Measurements from ENCODE around the gene ESCO1.
A peak's percentile ranks its signal among the peaks of the same experiment; 100 is the strongest.
"Not testable (repeated sequence)": the region's sequence is repeated elsewhere in the genome, so short reads cannot be mapped to it uniquely, and the experiment has no call there.

Gene ESCO1

DNA sequence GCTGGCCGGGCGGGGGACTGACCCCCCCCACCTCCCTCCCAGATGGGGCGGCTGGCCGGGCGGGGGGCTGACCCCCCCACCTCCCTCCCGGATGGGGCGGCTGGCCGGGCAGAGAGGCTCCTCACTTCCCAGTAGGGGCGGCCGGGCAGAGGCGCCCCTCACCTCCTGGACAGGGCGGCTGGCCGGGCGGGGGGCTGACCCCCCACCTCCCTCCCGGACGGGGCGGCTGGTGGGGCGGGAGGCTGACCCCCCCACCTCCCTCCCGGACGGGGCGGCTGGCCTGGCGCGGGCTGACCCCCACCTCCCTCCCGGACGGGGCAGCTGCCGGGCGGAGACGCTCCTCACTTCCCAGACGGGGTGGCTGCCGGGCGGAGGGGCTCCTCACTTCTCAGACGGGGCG lies 8.1 kb downstream of the ESCO1 start:
- not testable (repeated sequence) for DNase-seq

DNA sequence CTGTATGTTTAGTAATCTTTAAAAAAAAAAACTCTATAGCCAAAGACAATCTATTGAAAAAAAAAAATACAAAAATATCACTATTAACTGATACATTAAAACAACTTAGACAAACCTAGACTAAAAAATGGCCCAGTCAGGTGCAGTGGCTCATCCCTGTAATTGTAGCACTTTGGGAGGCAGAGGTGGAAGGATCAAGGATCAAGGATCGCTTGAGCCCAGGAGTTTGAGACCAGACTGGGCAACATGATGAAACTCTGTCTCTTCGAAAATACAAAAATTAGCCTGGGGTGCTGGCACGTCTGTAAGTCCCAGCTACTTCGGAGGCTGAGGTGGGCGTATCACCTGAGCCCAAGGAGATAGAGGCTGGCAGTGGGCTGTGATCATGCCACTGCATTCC lies 16.1 kb downstream of the ESCO1 start:
- DNase-seq, result no peak

DNA sequence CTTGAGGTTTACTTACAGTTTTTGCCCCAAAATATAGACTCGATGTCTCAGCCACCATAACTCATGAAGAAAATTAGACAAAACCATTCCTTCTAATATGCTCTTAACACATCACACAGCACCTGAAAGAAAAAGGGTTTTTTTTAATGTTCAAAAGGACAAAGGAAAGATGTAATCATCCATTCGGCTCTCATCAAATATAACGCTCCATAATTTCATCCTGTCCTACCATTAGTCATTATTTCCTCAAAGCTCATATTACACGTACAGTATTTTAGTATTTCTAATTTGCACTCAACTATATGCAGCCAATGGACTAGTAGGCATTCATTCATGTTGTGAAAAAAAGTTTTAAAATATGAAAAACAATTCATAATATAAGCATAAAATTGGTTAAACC lies 24.8 kb downstream of the ESCO1 start:
- no peak for DNase-seq

DNA sequence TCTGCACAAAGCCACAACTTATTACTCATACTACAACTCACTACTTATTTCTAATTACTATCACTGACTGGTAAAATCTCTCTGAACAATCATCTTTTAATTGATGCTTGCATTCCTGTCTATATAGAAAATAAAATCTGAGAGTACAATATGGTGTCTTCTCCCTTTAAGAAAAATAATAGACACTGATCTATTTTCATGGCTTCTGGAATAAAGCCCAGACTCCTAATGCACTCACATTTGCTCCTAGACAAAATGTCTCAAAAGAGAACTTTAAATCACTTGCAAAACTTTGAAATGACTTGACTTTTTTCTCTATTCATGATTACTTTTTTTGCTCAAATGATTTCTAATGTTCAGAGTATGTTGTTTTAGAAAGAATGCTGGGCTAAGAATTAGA lies 28.7 kb downstream of the ESCO1 start:
- no peak for DNase-seq

DNA sequence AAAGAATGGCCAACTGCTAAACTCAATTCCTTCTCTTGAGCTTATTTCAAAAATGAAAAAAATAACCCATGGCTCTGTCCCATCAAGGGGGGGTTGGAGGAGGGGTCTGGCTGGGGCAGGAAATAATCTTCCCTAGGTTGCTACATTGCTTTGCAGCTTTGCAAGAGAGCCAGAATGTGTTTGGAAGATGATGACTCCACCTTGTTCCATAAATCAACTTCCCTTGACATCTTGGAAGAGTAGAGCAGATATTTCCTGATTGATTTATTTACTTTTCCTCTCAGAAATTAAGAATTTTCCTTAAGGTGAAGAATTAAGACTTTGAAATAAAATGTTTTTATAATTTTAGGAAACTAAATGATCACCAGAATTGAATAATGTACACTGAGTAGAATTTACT lies 41.3 kb downstream of the ESCO1 start:
- DNase-seq, result no peak

DNA sequence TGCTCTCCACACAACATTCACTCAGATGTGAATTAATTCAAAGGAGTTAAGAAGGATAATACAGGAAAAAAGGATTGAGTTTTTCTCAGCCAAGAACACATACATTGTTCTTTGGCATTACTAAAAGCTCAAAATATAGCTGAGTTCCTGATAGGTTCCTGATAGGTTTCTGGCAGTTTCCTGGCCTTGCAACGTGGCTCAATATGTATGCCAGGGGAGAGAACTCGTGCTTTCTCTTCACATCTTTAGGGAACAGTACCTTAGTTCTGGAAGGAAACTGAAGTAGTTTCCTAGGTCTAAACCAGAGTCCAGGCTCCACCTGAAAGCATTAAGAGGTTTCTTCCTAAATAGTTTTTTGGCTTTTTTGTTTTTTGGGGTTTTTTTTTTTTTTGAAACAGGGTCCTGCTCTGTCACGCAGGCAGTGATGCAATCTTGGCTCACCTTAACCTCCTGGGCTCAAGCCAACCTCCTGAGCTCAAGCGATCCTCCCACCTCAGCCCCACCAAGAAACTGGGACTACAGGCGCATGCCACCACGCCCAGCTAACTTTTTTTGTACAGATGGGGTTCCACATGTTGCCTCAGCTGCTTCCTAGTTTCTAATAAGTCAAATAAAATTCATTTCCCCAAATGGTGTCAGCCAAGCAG lies 42.8 kb downstream of the ESCO1 start:
- DNase-seq, result no peak

DNA sequence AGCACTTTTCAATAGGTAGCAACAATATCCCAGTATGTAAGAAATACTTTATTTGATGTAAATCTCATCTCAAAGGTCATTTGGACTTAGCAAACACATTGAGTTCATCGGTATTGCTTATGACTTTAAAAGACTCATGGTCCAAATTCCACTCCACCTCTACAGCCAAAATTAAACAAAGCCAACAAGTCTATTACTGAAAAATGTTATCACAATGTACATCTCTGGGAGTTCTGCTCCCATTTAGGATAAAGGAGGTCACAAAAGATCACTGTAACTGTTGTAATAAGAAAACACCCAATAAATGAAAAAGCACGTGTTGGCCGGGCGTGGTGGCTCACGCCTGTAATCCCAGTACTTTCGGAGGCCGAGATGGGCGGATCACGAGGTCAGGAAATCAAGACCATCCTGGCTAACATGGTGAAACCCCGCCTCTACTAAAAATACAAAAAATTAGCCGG lies 50.0 kb downstream of the ESCO1 start:
- DNase-seq, result no peak

DNA sequence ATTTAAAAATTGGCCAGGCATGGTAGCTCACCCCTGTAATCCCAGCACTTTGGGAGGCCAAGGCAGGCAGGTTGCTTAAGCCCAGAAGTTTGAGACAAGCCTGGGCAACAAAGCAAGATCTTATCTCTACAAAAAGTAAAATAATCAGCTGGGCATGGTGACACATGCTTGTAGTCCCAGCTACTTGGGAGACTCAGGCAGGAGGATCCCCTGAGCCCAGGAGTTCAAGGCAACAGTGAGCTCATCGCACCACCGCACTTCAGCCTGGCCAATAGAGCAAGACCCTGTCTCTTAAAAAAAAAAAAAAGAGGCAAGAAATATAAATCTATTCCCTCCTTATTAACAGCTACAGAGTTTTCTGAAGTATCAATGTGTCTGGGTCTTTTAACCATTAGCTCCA lies 51.9 kb downstream of the ESCO1 start:
- no peak for DNase-seq

DNA sequence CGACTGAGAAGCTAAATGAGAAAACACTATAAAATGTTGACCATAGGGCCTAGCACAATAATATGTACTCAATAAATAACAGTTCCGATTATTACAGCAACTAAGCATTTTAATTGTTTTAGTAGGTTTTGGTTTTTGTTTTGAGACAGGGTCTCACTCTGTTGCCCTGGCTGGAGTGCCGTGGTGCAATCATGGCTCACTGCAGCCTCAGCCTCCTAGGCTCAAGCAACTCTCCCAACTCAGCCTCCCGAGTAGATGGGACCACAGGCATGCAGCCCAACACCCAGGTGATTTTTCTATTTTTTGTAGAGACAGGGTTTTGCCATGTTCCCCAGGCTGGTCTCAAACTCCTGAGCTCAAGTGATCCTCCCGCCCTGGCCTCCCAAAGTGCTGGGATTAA lies 54.1 kb downstream of the ESCO1 start:
- no peak for DNase-seq

DNA sequence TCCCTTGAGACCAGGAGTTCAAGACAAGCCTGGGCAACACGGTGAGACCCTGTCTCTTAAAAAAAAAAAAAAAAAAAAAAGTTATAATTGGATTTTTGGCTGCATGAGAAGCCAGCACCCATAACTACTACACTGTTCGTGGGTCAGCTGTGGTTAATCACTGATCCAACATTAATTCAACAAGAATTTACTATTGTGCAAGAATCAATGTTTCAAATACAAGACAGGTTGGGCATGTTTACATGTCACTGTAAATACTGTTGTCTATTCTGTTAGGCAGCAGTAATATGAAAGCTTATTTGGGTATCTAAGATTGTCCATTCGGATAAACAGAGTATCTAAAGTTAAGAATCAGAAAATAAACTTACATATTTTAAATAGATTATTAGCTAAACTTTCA lies 62.3 kb downstream of the ESCO1 start:
- DNase-seq, result no peak

DNA sequence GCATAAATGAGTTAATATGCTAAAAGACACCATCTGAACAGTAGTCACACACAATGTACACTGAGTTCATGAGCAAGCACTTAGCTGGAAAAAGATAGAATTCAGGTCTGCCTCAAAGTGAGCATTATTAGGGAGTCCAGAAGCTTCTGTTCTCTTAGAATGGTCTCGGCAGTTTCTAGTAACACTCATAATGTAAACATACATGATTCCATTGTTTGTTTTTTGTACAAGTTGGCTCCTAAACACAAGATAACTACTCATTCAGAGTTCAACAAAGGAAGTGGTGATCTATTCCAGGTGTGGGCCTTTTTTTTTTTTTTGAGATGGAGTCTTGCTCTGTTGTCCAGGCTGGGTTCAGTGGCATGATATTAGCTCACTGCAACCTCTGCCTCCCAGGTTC lies 66.2 kb downstream of the ESCO1 start:
- DNase-seq, result no peak

DNA sequence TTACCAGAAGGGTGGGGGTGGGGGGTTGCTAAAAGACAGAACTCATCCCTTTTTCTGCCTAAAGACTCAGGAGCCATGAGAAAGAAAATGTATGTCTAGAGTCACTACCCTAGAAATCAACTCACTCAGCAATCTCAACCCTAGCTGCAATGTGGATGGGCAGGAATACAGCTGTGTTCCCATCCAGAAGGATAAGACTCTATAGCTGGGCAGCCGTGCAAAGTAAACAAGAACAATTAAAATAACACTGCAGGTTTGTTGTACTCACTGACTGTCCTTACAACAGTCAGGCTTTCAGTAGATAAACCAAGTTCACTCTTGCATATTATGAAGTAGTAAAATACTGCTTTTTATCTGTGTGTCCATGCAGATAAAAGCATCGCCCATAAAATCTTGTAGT lies 74.0 kb downstream of the ESCO1 start:
- DNase-seq, result no peak

DNA sequence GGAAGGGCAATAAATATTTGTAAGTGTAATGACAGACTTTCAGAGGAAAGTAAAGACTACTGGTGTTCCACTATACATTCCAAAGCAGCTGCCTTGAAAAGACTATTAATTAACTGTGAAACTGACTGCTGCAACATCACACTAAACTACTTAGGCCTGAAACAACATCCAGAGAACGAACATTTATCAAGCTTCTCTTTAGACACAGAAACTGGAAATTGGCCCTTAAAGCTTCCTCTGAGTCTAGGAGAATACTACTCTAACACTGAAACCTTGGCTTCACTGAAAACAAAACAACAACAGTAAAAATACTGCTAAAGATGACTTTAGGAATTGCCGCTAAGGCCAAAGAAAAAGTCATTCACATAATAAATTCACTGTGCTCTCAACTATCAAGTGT lies 74.6 kb downstream of the ESCO1 start:
- DNase-seq, result no peak

DNA sequence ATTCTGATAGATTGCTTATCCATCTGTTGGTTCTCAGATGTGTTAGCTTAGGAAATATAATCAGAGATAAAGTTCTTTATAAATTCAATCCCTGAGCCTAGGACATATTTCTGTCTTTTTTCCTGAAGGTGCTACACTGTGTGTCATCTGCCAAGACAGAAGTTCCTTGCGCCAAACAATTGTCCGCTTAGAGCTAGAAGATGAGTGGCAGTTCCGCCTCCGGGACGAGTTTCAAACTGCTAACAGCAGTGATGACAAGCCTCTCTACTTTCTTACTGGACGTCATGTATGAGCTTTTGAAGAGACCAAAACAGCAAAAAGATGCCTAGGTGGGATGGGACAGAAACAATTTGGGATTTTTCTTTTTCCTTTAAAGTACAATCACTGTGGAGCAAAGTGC lies 78.0 kb downstream of the ESCO1 start:
- no peak for DNase-seq

DNA sequence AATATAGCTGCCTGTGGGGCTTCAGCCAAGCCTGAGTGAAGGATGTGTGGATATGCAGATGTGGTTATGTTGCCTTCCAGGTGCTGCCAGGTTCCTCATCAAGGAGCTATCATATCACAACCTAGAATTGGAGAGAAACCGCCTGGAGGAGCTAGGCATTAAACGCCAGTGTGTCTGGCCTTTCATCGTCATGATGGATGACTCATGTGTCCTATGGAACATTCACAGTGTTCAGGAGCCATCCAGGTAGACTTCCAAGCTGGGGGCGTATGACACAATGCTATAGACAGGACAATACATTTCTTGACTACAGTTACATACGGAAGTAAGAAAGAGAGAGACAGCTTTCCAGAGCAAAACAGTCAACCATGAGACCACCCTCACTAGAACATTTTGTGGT lies 86.8 kb downstream of the ESCO1 start:
- DNase-seq, result no peak

DNA sequence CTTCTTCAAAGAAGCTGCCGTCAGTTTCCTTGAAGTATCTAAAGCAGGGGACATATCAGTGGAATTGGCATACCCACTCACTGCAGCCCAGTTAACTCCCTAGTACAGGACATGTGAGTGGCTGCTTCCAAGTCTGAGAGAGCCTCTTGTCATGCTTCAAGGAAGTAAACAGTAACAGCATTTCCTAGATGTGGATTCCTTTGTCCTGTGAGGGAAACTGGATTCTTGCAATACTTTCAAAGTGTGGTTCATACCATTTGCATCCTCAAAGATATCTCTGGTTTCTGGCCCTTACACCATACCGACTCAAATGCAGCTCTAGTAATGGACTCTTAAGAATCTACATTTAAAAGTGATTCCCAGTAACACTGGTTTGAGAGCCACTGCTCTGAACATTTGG lies 87.2 kb downstream of the ESCO1 start:
- DNase-seq, result peak; percentile 4

DNA sequence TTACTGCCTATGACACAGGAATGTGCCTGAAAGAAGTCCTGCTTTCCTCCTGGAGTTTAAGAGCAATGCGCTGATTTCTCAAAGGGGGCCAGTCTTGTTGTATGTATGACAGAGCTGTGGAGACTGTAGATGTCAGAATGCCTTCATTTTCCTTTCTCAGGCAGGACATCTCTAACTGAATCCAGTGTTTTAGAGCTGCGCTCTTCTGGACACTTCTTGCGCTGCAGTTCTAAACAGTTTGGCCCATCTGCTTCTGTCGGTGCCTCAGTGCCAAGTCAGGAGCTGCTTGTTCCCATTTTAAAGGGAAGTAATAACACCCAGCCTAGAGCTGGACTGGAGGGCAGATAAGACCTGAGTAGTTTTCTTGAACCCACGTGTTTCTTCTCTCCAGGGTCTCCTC lies 91.4 kb downstream of the ESCO1 start:
- no peak for DNase-seq

DNA sequence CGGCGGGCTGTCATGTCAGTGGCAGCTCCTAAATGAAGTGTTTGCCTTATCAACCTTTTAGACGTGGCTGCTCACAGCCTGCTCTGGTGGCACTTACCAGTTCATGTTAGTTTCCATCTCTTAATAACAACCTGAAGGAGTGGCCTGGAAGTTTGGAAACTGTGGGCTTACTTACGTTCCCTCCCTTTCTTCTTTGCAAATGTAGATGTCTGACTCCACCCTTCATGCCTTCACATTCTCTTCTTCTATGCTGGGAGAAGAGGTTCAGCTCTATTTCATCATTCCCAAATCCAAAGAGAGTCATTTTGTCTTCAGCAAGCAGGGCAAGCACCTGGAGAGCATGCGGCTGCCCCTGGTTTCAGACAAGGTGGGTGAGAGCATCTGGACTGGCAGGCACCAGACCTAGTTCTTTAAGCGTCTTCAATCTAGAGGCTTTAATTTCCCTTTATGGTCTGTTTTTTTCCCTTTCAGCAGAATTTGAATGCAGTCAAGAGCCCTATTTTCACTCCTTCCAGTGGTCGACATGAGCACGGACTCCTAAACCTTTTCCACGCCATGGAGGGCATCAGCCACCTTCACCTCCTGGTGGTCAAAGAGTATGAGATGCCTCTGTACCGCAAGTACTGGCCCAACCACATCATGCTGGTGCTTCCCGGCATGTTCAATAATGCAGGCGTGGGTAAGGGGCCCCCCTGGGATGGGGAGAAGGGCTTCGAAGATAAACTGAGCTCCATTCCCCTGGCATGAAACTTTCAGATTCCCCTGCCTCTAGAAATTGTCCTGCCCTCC lies 92.4 kb downstream of the ESCO1 start:
- DNase-seq, result no peak

DNA sequence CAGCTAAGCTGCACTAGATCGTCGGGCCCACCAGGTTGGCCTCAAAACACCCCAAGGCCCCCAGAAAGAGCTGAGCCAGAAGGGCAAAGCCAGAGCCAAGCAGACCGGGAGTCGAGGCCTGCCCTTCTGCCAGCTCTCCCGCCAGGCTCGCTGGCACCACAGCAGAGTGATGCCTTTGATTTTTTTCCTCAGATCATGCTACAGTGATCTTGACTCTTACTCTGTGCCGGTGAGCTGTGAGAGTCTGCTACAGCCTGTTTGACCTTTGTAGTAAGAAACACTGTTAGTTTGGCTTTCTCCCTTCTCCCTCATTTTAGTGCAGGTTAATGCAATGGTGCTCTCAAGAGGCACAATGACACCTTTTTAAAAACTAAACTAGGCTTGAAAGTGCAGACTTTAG lies 97.8 kb downstream of the ESCO1 start:
- no peak for DNase-seq

DNA sequence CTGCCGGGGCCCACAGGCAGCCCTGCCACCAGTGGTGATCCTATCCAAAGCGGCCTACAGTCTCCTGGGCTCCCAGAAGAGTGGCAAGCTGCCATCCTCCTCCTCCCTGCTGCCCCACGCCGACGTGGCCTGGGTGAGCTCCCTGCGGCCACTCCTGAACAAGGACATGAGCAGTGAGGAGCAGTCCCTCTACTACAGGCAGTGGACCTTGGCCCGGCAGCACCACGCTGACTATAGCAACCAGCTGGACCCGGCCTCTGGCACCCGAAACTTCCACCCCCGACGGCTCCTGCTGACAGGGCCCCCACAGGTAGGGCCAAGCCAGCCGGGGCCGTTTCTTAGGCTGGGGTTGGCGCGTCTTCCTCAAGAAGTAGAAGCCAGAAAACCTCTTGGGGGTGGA lies 100.5 kb downstream of the ESCO1 start:
- DNase-seq, result no peak

DNA sequence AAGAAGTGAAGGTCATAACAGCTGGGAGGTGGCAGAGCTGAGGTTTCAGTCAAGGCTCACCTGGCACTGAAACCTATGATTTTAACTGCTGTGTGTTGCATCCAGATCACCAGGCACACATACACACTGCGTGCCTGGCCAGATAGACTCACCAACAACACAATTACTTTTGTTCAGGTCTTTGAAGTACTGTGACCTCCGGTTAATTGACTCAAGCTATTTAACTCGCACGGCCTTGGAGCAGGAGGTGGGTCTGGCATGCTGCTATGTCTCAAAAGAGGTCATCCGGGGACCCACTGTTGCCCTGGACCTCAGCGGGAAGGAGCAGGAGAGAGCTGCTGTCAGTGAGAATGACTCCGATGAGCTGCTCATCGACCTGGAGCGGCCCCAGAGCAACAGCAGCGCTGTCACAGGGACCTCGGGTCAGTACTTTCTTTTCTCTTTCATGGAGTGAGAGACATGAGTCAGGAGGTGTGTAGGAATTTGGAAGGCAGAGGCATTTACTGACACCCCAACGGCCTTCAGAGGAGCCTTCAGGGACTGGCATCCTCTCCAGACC lies 104.1 kb downstream of the ESCO1 start:
- DNase-seq, result no peak

DNA sequence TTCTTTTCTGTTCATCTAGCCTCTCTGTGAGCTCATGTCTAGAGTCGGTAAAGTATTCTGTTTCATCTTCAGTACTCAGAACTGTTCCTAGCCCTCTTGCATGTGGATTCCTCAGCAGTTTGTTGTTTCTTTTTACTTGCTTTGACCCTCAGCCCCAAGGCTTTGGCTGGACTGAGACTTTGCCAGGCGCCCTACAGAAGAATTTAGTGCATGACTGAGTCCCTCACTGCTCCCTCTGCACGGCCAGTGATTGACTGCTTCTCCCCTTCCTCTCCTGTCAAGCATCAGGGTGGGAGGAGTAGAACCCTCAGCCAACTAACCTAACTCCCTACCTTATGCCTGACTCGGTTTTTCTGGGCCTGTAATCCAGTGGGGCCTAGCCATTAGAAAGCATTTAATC lies 109.8 kb downstream of the ESCO1 start:
- no peak for DNase-seq

DNA sequence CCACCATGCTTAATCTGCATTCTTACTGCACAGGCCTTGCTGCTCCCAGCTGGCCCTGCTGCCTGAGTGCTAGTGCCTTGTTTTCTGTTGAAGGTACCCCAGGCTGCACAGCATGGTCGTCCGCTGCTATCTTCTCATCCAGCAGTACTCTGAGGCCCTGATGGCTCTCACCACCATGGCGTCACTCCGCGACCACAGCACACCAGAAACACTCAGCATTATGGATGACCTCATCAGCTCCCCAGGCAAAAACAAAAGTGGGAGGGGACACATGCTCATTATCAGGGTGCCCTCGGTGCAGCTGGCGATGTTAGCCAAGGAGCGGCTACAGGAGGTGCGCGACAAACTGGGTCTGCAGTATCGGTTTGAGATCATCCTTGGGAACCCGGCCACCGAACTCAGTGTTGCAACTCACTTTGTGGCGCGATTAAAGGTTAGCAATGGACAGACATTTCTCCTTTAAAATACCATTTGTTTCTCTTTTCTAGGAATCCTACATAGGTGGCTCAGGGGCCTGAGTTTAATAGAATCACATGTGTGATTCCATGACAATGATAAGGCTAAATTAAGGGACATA lies 110.5 kb downstream of the ESCO1 start:
- DNase-seq, result no peak
